PFSK-1 (cell line): ENCODE results near the gene EGR1.

Source experiments
- FOXP2 ChIP-seq: optimal IDR thresholded peaks from 2 replicates; pipeline ENCODE3; 2011; ENCODE audit warnings: borderline replicate concordance, control low read depth, inconsistent platforms; ENCODE audit not compliant: insufficient read depth; ENCODE audit errors: extremely low read length, extremely low read depth
- POLR2AphosphoS5 ChIP-seq: IDR thresholded peaks from 2 replicates; pipeline ENCODE4 v1.6.1; 2012; ENCODE audit warnings: low read depth, mild to moderate bottlenecking, control low read depth, low read length, moderate library complexity
- REST ChIP-seq, 2 experiments: IDR thresholded peaks; 2 replicates each; pipeline versions ENCODE4 v1.6.1 to v1.8.0; 2011 to 2012; ENCODE audit warnings: low read depth in 2 of 2, low read length in 2 of 2, control low read depth in 1 of 2, inconsistent platforms in 1 of 2, mild to moderate bottlenecking in 1 of 2, moderate library complexity in 1 of 2; ENCODE audit not compliant: insufficient read depth in 1 of 2
- SIN3A ChIP-seq: IDR thresholded peaks from 2 replicates; pipeline ENCODE4 v1.6.1; 2012; ENCODE audit warnings: mild to moderate bottlenecking, low read length, moderate library complexity, borderline replicate concordance; ENCODE audit not compliant: insufficient read depth
- TAF1 ChIP-seq: IDR thresholded peaks from 2 replicates; pipeline ENCODE4 v1.6.1; 2012; ENCODE audit warnings: low read length, control low read depth, borderline replicate concordance; ENCODE audit not compliant: insufficient read depth

The EGR1 gene

GRCh38 chr5:138453590-138453989 is 11.7 kb upstream of the EGR1 start:
- TF ChIP-seq SIN3A: no peak
- TF ChIP-seq POLR2AphosphoS5: no peak
- no peak for TF ChIP-seq FOXP2
- no peak for TF ChIP-seq TAF1
- no peak for TF ChIP-seq REST (IDR thresholded peaks at IDR 0.05; ENCODE audit: insufficient read depth in 1 of 2, low read depth in 2 of 2, low read length in 2 of 2)

- TF ChIP-seq TAF1 (no peak), SIN3A (no peak), REST (IDR thresholded peaks at IDR 0.05; ENCODE audit: insufficient read depth in 1 of 2, low read depth in 2 of 2, low read length in 2 of 2) (no peak), FOXP2 (no peak), POLR2AphosphoS5 (no peak)
Observed at GRCh38 chr5:138454121-138454520, 11.2 kb upstream of the EGR1 start.

- no peak for TF ChIP-seq SIN3A
- TF ChIP-seq REST (IDR thresholded peaks at IDR 0.05; ENCODE audit: insufficient read depth in 1 of 2, low read depth in 2 of 2, low read length in 2 of 2): no peak
- TF ChIP-seq TAF1: no peak
- TF ChIP-seq POLR2AphosphoS5: no peak
- TF ChIP-seq FOXP2: no peak
Observed at GRCh38 chr5:138455232-138455930, 9.9 kb upstream of the EGR1 start.

GRCh38 chr5:138457531-138458275 is 7.6 kb upstream of the EGR1 start:
- TF ChIP-seq SIN3A: no peak
- no peak for TF ChIP-seq FOXP2
- TF ChIP-seq TAF1: no peak
- no peak for TF ChIP-seq REST (IDR thresholded peaks at IDR 0.05; ENCODE audit: insufficient read depth in 1 of 2, low read depth in 2 of 2, low read length in 2 of 2)
- TF ChIP-seq POLR2AphosphoS5: no peak
